Measurements from ENCODE around the gene STK16. TPM values are rescaled to one million over a fixed set of nuclear protein-coding genes. Genes with fewer than 3 reads are reported as not detected.

Gene STK16
- total RNA-seq, 4 donors from 2014 or later: 4.1 to 55.6 (median 18.0) TPM

DNA sequence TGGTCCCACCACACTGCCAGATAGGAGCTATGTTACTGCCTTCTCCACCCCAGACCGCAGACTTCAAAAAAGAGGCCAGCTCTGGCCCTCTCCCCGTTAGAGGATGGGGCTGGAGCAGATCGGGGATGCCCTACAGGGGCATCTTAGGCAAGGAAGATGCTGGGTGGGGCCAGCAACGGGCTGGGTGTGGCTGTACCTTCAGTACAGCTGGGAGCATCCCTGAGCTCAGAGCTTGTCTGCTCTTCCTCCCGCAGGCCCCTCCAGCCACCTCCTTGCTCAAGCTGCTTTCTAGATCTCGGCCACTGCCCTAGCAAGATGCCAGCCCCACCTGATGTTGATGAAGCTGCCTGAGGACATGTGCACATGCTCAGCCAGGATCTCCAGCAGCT, 54.1 kb downstream of the STK16 start:
- Histone ChIP-seq H3K4me1 (no peaks in the 10 kb centered on the region), H3K27ac (no peak overlapping the region), H3K27me3 (no peaks in the 10 kb centered on the region), H3K9me3 (no peaks in the 10 kb centered on the region), H3K4me3 (no peak overlapping the region), H3K36me3 (no peaks in the 10 kb centered on the region)
- DNase-seq: no peak
- TF ChIP-seq POLR2A (IDR thresholded peaks at IDR 0.05): no peak
- TF ChIP-seq, protein P1, sequence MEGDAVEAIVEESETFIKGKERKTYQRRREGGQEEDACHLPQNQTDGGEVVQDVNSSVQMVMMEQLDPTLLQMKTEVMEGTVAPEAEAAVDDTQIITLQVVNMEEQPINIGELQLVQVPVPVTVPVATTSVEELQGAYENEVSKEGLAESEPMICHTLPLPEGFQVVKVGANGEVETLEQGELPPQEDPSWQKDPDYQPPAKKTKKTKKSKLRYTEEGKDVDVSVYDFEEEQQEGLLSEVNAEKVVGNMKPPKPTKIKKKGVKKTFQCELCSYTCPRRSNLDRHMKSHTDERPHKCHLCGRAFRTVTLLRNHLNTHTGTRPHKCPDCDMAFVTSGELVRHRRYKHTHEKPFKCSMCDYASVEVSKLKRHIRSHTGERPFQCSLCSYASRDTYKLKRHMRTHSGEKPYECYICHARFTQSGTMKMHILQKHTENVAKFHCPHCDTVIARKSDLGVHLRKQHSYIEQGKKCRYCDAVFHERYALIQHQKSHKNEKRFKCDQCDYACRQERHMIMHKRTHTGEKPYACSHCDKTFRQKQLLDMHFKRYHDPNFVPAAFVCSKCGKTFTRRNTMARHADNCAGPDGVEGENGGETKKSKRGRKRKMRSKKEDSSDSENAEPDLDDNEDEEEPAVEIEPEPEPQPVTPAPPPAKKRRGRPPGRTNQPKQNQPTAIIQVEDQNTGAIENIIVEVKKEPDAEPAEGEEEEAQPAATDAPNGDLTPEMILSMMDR (IDR thresholded peaks at IDR 0.05): no peak
- intact Hi-C loops (cut with DNase I; ENCODE audit: low total_unique reads): loop anchor here (5.0 kb wide), 1 partner anchor 137 kb away; the partner anchor contains the start of gene NHEJ1

MicroRNAs within 50 kb of the gene (microRNA counts, 767-probe panel; counts per million panel counts)
- 0 counts per million in 2 donors for microRNA hsa-miR-153

Small RNA genes lying within 50 kb of the gene (microRNA-seq; reads per million reads assigned to microRNA genes)
- gene MIR153-1 (ENCODE audit: borderline microRNAs expressed, borderline replicate concordance): not detected

Small RNA genes lying within 50 kb of the gene (small RNA-seq; reads per million reads assigned to genes)
- gene MIR153-1: not detected

Other genes with a start within 250 kb of the STK16 start
- gene CFAP65, start 204.0 kb upstream of the STK16 start, total RNA-seq: 1 to 10 TPM in 3 of 4 donors, under 1 TPM in 1; 0.21 to 3.5 (median 1.9) TPM
- gene IHH, start 184.6 kb upstream of the STK16 start, total RNA-seq: under 1 TPM in 1 of 4 donors, not detected in 3; 0.83 TPM
- gene NHEJ1, start 84.7 kb upstream of the STK16 start, total RNA-seq: 100 to 1,000 TPM in 1 of 4 donors, 10 to 100 TPM in 3; 15.0 to 162 (median 18.1) TPM
- gene SLC23A3, start 75.5 kb upstream of the STK16 start, total RNA-seq: 1 to 10 TPM in 2 of 4 donors, under 1 TPM in 1, not detected in 1; 0.26 to 8.1 (median 1.8) TPM
- gene CNPPD1, start 68.6 kb upstream of the STK16 start, total RNA-seq: 10 to 100 TPM in 3 of 4 donors, 1 to 10 TPM in 1; 3.1 to 56.2 (median 35.8) TPM
- gene RETREG2, start 67.2 kb upstream of the STK16 start, total RNA-seq: 100 to 1,000 TPM in 1 of 4 donors, 10 to 100 TPM in 3; 18.2 to 216 (median 74.9) TPM
- 100 to 1,000 TPM in 1 of 4 donors, 10 to 100 TPM in 3; 21.7 to 212 (median 45.2) TPM for gene ZFAND2B, start 38.7 kb upstream of the STK16 start, total RNA-seq
- gene ABCB6, start 26.5 kb upstream of the STK16 start, total RNA-seq: 10 to 100 TPM in 3 of 4 donors, 1 to 10 TPM in 1; 7.1 to 37.6 (median 27.7) TPM
- 10 to 100 TPM; 21.5 to 53.5 (median 45.9) TPM for gene ATG9A, start 15.8 kb upstream of the STK16 start, total RNA-seq
- 10 to 100 TPM; 31.8 to 57.6 (median 38.7) TPM for gene ANKZF1, start 15.7 kb upstream of the STK16 start, total RNA-seq
- gene GLB1L, start within 50 bp of the STK16 start, total RNA-seq: 10 to 100 TPM in 2 of 4 donors, 1 to 10 TPM in 2; 8.2 to 20.7 (median 10.9) TPM
- under 1 TPM in 2 of 4 donors, not detected in 2; 0.43 to 0.83 TPM for gene TUBA4B, start 7.8 kb downstream of the STK16 start, total RNA-seq
- gene TUBA4A, start 8.4 kb downstream of the STK16 start, total RNA-seq: 10 to 100 TPM in 2 of 4 donors, 1 to 10 TPM in 2; 3.7 to 32.3 (median 7.3) TPM
- gene DNAJB2, start 33.9 kb downstream of the STK16 start, total RNA-seq: 10 to 100 TPM; 32.1 to 92.1 (median 69.1) TPM
- under 1 TPM in 2 of 4 donors, not detected in 2; 0.21 to 0.55 TPM for gene PTPRN, start 63.9 kb downstream of the STK16 start, total RNA-seq
- gene RESP18, start 87.3 kb downstream of the STK16 start, total RNA-seq: not detected
- 10 to 100 TPM; 35.9 to 93.7 (median 47.5) TPM for gene DNPEP, start 142.4 kb downstream of the STK16 start, total RNA-seq
- gene DES, start 172.9 kb downstream of the STK16 start, total RNA-seq: 1,000 to 10,000 TPM in 2 of 4 donors, 100 to 1,000 TPM in 2; 578 to 3,551 (median 1,628) TPM
- gene SPEG, start 189.4 kb downstream of the STK16 start, total RNA-seq: 100 to 1,000 TPM in 1 of 4 donors, 10 to 100 TPM in 3; 22.9 to 318 (median 36.1) TPM